GM12872 (cell line): ENCODE measurements around the gene BEAN1.

Experiments
- CTCF ChIP-seq: IDR thresholded peaks from 3 replicates; pipeline ENCODE4 v1.5.1; 2011; ENCODE audit warnings: low read depth, mild to moderate bottlenecking, low read length, moderate library complexity; ENCODE audit not compliant: insufficient read depth

The BEAN1 gene

GRCh38 chr16:66483689-66484452 is 56.8 kb downstream of the BEAN1 start:
- peak; percentile 97 for TF ChIP-seq CTCF

GRCh38 chr16:66484453-66485213 is 57.5 kb downstream of the BEAN1 start:
- 0 out of 3 replicates have a peak, but pooled peaks have one; percentile 9 for TF ChIP-seq CTCF

- TF ChIP-seq CTCF = no peak
Measured at GRCh38 chr16:66485376-66485775, 58.3 kb downstream of the BEAN1 start.

- TF ChIP-seq CTCF = no peak
Measured at GRCh38 chr16:66486199-66486772, 59.2 kb downstream of the BEAN1 start.

- TF ChIP-seq CTCF = no peak
Measured at GRCh38 chr16:66486773-66487579, 59.9 kb downstream of the BEAN1 start.

- TF ChIP-seq CTCF = no peak
Measured at GRCh38 chr16:66487580-66488275, 60.6 kb downstream of the BEAN1 start.
